Neural cell (in vitro differentiated cells): ENCODE measurements around the gene NEURL3. TPM values are rescaled to one million over a fixed set of nuclear protein-coding genes. Genes with fewer than 3 reads are reported as not detected.
A peak's percentile ranks its signal among the peaks of the same experiment; 100 is the strongest.

Source experiments
- H2AFZ ChIP-seq: fragments of 200-600, 300-800 bp; sonication (generic), shearing (Covaris generic); 2 replicates; pipeline ENCODE4 v1.6.0; 2014; ENCODE audit warnings: low read depth, mild to moderate bottlenecking, antibody characterized with exemption, low read length, moderate library complexity
- H3F3A ChIP-seq: fragments of 200-600 bp; shearing (Covaris generic); 2 replicates; pipeline ENCODE4 v1.6.1; 2016; ENCODE audit warnings: mild to moderate bottlenecking, moderate library complexity, mixed read lengths, antibody characterized with exemption, low read length; ENCODE audit not compliant: insufficient read depth, poor library complexity, severe bottlenecking
- H3K27ac ChIP-seq: fragments of 200-600, 300-800 bp; sonication (generic), shearing (Covaris generic); 2 replicates; pipeline ENCODE4 v1.5.1; 2014; ENCODE audit warnings: mild to moderate bottlenecking, low read length, moderate library complexity
- H3K27me3 ChIP-seq: fragments of 300-800, 200-600 bp; sonication (generic), shearing (Covaris generic); 2 replicates; pipeline ENCODE4 v1.6.0; 2014; ENCODE audit warnings: mild to moderate bottlenecking, low read depth, low read length, moderate library complexity; ENCODE audit not compliant: insufficient read depth
- H3K36me3 ChIP-seq: fragments of 300-800, 200-600 bp; sonication (generic), shearing (Covaris generic); 2 replicates; pipeline ENCODE4 v1.5.1; 2014; ENCODE audit warnings: mild to moderate bottlenecking, antibody characterized with exemption, low read length, moderate library complexity; ENCODE audit not compliant: insufficient read depth
- H3K4me2 ChIP-seq: fragments of 300-800, 200-600 bp; sonication (generic), shearing (Covaris generic); 2 replicates; pipeline ENCODE4 v1.6.0; 2014; ENCODE audit warnings: mild to moderate bottlenecking, low read length
- H3K4me3 ChIP-seq: fragments of 300-800, 200-600 bp; sonication (generic), shearing (Covaris generic); 2 replicates; pipeline ENCODE4 v1.5.1; 2014; ENCODE audit warnings: mild to moderate bottlenecking, low read length, moderate library complexity
- H3K79me2 ChIP-seq: fragments of 200-600 bp; shearing (Covaris generic); replicated peaks from 2 replicates; pipeline ENCODE4 v1.6.0; 2014; ENCODE audit warnings: mild to moderate bottlenecking, low read length, moderate library complexity; ENCODE audit not compliant: insufficient read depth
- H3K9ac ChIP-seq: fragments of 300-800, 200-600 bp; sonication (generic), shearing (Covaris generic); 2 replicates; pipeline ENCODE4 v1.6.1; 2016; ENCODE audit warnings: mild to moderate bottlenecking, low read length, mixed read lengths
- H3K9me2 ChIP-seq: fragments of 200-600 bp; shearing (Covaris generic); 2 replicates; pipeline ENCODE4 v1.6.1; 2016; ENCODE audit warnings: mild to moderate bottlenecking, low read length, mixed read lengths; ENCODE audit not compliant: insufficient read depth
- H3K9me3 ChIP-seq: fragments of 200-600, 300-800 bp; sonication (generic), shearing (Covaris generic); 2 replicates; pipeline ENCODE4 v1.6.1; 2016; ENCODE audit warnings: mild to moderate bottlenecking, mixed run types, low read length, moderate library complexity, mixed read lengths
- H4K20me1 ChIP-seq: fragments of 200-600 bp; shearing (Covaris generic); 2 replicates; pipeline ENCODE4 v1.6.1; 2016; ENCODE audit warnings: mild to moderate bottlenecking, mixed run types; ENCODE audit not compliant: insufficient read depth
- CTCF ChIP-seq: fragments of 450-650 bp; IDR thresholded peaks from 2 replicates; pipeline ENCODE4 v1.5.1; 2014; ENCODE audit warnings: antibody characterized with exemption, mild to moderate bottlenecking, moderate library complexity; ENCODE audit not compliant: poor library complexity, severe bottlenecking
- EP300 ChIP-seq: fragments of 450-650 bp; conservative IDR thresholded peaks from 2 replicates; pipeline ENCODE4 v1.6.1; 2014; ENCODE audit warnings: antibody characterized with exemption, mild to moderate bottlenecking, moderate library complexity; ENCODE audit not compliant: poor library complexity, severe bottlenecking
- EZH2 ChIP-seq: fragments of 200-600, 300-800 bp; shearing (Covaris generic), sonication (generic); IDR thresholded peaks from 2 replicates; pipeline ENCODE4 v1.6.1; 2014; ENCODE audit warnings: antibody characterized with exemption, low read length, borderline replicate concordance, mild to moderate bottlenecking; ENCODE audit not compliant: insufficient read depth, poor library complexity, severe bottlenecking
- MXI1 ChIP-seq: fragments of 450-650 bp; conservative IDR thresholded peaks from 2 replicates; pipeline ENCODE4 v1.6.1; 2014; ENCODE audit warnings: antibody characterized with exemption, mild to moderate bottlenecking; ENCODE audit not compliant: poor library complexity, severe bottlenecking
- POLR2AphosphoS5 ChIP-seq: IDR thresholded peaks from 2 replicates; pipeline ENCODE4 v1.6.1; 2012
- RAD21 ChIP-seq: fragments of 450-650 bp; conservative IDR thresholded peaks from 2 replicates; pipeline ENCODE4 v1.6.1; 2014; ENCODE audit warnings: antibody characterized with exemption, mild to moderate bottlenecking, moderate library complexity
- REST ChIP-seq: IDR thresholded peaks from 2 replicates; pipeline ENCODE4 v1.6.1; 2012; ENCODE audit warnings: borderline replicate concordance
- SMC3 ChIP-seq: fragments of 450-650 bp; conservative IDR thresholded peaks from 2 replicates; pipeline ENCODE4 v1.6.1; 2014; ENCODE audit warnings: antibody characterized with exemption, mild to moderate bottlenecking, moderate library complexity; ENCODE audit not compliant: poor library complexity
- TAF1 ChIP-seq: IDR thresholded peaks from 2 replicates; pipeline ENCODE4 v1.6.1; 2012; ENCODE audit warnings: low read depth
- polyA plus RNA-seq: library from polyadenylated mRNA; depleted of rRNA; stranded (reverse); fragments of >200 nt; gene quantifications from 2 replicates; pipeline ENCODE4 v1.2.3, GENCODE V29; 2014

The NEURL3 gene
- polyA plus RNA-seq, 1 donor from 2014 or later, result not detected

GRCh38 chr2:96531872-96532505 is 26.8 kb upstream of the NEURL3 start:
- Histone ChIP-seq H2AFZ (no peak overlapping the region), H3K9ac (no peak overlapping the region)

GRCh38 chr2:96531366-96531765 is 26.2 kb upstream of the NEURL3 start:
- no peak overlapping the region for H3K4me2 ChIP-seq
- H3K4me3 ChIP-seq, result no peak overlapping the region
- peaks cover 27% of the 10 kb centered on the region for H3K27me3 ChIP-seq
- no peaks in the 10 kb centered on the region for H3K36me3 ChIP-seq
- H3K79me2 ChIP-seq, result no peaks in the 10 kb centered on the region
- TF ChIP-seq CTCF (no peak), REST (no peak), TAF1 (no peak), EP300 (no peak), RAD21 (no peak), SMC3 (no peak)
- H3K27ac ChIP-seq, result no peak overlapping the region
- no peak overlapping the region for H2AFZ ChIP-seq
- no peaks in the 10 kb centered on the region for H3K9me3 ChIP-seq
- no peaks in the 10 kb centered on the region for H3K9me2 ChIP-seq
- no peak overlapping the region for H3K9ac ChIP-seq
- H3F3A ChIP-seq, result no peaks in the 10 kb centered on the region
- no peaks in the 10 kb centered on the region for H4K20me1 ChIP-seq

More at GRCh38 chr2:96531872-96532505, 26.8 kb upstream of the NEURL3 start:
- Histone ChIP-seq H3K36me3 (no peaks in the 10 kb centered on the region), H3K27me3 (peaks cover 24% of the 10 kb centered on the region), H3F3A (no peaks in the 10 kb centered on the region), H3K4me3 (peak overlapping the region; percentile 30), H3K4me2 (no peak overlapping the region), H3K9me2 (no peaks in the 10 kb centered on the region), H3K27ac (no peak overlapping the region), H3K79me2 (no peaks in the 10 kb centered on the region), H3K9me3 (no peaks in the 10 kb centered on the region), H4K20me1 (no peaks in the 10 kb centered on the region)
- TF ChIP-seq POLR2AphosphoS5 (no peak), TAF1 (no peak), EZH2 (no peak), SMC3 (no peak), CTCF (no peak), MXI1 (no peak), RAD21 (no peak), EP300 (no peak), REST (no peak)
